Psoas muscle (tissue), 8 donors: ENCODE results near the gene DUS3L. TPM values are rescaled to one million over a fixed set of nuclear protein-coding genes. Genes with fewer than 3 reads are reported as not detected.

Experiments
- ATAC-seq, 4 donors: fragments of 200-7000 bp; cut with Tn5 transposase; one replicate each; pipeline ENCODE4 v1.9.1; 2020; ENCODE audit warnings: moderate library complexity in 3 of 4, mild to moderate bottlenecking in 2 of 4
- DNase-seq, 2 donors: peaks; one replicate each; pipeline ENCODE4 v3.0.0-alpha.2; 2020
- H3K27ac ChIP-seq: fragments of 200-600 bp; one replicate; pipeline ENCODE4 v1.8.0; 2022
- H3K27me3 ChIP-seq, 3 donors: fragments of 200-600 bp in 1 of 3; one replicate each; pipeline versions ENCODE4 v1.6.1 to v1.8.0; 2013 to 2022; ENCODE audit warnings: low read length in 2 of 3, mild to moderate bottlenecking in 2 of 3, moderate library complexity in 1 of 3; ENCODE audit not compliant: insufficient read depth in 3 of 3
- H3K36me3 ChIP-seq, 2 donors: fragments of 200-600 bp in 1 of 2; one replicate each; pipeline versions ENCODE4 v1.6.1 to v1.8.0; 2013 to 2022; ENCODE audit warnings: low read depth in 1 of 2, mild to moderate bottlenecking in 1 of 2, moderate library complexity in 1 of 2; ENCODE audit not compliant: insufficient read depth in 1 of 2
- H3K4me1 ChIP-seq: fragments of 200-600 bp; one replicate; pipeline ENCODE4 v1.8.0; 2022
- H3K4me3 ChIP-seq: fragments of 200-600 bp; one replicate; pipeline ENCODE4 v1.8.0; 2022; ENCODE audit warnings: mild to moderate bottlenecking
- H3K9me3 ChIP-seq: fragments of 200-600 bp; one replicate; pipeline ENCODE4 v1.8.0; 2022
- WGBS, 3 donors: extraction: QIAGEN DNeasy Blood & Tissue Kit; methylation state at CpG; one replicate each; pipeline versions ENCODE4 v1.1.6 to v1.1.7; 2013; 5-methylcytosine and 5-hydroxymethylcytosine counted together
- intact Hi-C, 2 donors: fragments of 100-400 bp; cut with DNase I; formaldehyde crosslinking; loops; one replicate each; pipeline versions ENCODE4 v1.11.0 to v1.14.2; 2022
- long read RNA-seq, 2 donors: library from polyadenylated mRNA; unstranded; transcript quantifications; one replicate each; pipeline ENCODE4 v2.0.0, GENCODE V29; 2021
- polyA plus RNA-seq, 3 donors: library from polyadenylated mRNA; stranded (reverse); fragments of 200-250 nt; gene quantifications; one replicate each; pipeline ENCODE4 v1.2.3, GENCODE V29; 2013
- total RNA-seq, 4 donors: library from RNA; stranded (reverse); fragmentation: NEBNext Ultra II Directional in 2 of 4; extraction: Animal tissue kit (Norgen Biotek cat#: 25700) in 2 of 4; gene quantifications; one replicate each; pipeline versions ENCODE4 v1.2.1 to v1.2.4, GENCODE V29; 2021 to 2023
- TF ChIP-seq, protein P1 (sequence below): fragments of 200-600 bp; IDR thresholded peaks from one replicate; pipeline ENCODE4 v1.8.0; 2022; ENCODE audit warnings: antibody characterized with exemption
- donor health status: healthy with polysubstance abuse.
- donor health status: DM: no; HTN: no; CAD: no; lungs with moderate emphysema.
- donor health status: Bipolar disorder and iron deficiency.
- donor health status: healthy.
- donor health status: DM: yes; HTN: yes; CAD: no.
- donor health status: DM: no; HTN: no; CAD: no.
- donor health status: DM: no; HTN: no; CAD: no.
- donor health status: DM: yes; HTN: yes; CAD: no.

Gene DUS3L, protein sequence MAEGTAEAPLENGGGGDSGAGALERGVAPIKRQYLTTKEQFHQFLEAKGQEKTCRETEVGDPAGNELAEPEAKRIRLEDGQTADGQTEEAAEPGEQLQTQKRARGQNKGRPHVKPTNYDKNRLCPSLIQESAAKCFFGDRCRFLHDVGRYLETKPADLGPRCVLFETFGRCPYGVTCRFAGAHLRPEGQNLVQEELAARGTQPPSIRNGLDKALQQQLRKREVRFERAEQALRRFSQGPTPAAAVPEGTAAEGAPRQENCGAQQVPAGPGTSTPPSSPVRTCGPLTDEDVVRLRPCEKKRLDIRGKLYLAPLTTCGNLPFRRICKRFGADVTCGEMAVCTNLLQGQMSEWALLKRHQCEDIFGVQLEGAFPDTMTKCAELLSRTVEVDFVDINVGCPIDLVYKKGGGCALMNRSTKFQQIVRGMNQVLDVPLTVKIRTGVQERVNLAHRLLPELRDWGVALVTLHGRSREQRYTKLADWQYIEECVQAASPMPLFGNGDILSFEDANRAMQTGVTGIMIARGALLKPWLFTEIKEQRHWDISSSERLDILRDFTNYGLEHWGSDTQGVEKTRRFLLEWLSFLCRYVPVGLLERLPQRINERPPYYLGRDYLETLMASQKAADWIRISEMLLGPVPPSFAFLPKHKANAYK
- total RNA-seq (10 to 100 TPM; 13.4 to 29.9 (median 20.6) TPM), polyA plus RNA-seq (10 to 100 TPM; 23.2 to 40.1 (median 26.8) TPM)
- long read RNA-seq, donor 1, transcript DUS3L-201 (13 exons, 2,113 nt), result major isoform, 13 of 29 reads
- long read RNA-seq, donor 1, partial matches to known transcripts, result 9 of 29 reads
- long read RNA-seq, donor 1, other reads (novel, unspliced or antisense), result 7 of 29 reads
- long read RNA-seq, donor 2, transcript DUS3L-201 (13 exons, 2,113 nt), result major isoform, 34 of 60 reads
- long read RNA-seq, donor 2, partial matches to known transcripts, result 21 of 60 reads
- long read RNA-seq, donor 2, other reads (novel, unspliced or antisense), result 5 of 60 reads

DNA sequence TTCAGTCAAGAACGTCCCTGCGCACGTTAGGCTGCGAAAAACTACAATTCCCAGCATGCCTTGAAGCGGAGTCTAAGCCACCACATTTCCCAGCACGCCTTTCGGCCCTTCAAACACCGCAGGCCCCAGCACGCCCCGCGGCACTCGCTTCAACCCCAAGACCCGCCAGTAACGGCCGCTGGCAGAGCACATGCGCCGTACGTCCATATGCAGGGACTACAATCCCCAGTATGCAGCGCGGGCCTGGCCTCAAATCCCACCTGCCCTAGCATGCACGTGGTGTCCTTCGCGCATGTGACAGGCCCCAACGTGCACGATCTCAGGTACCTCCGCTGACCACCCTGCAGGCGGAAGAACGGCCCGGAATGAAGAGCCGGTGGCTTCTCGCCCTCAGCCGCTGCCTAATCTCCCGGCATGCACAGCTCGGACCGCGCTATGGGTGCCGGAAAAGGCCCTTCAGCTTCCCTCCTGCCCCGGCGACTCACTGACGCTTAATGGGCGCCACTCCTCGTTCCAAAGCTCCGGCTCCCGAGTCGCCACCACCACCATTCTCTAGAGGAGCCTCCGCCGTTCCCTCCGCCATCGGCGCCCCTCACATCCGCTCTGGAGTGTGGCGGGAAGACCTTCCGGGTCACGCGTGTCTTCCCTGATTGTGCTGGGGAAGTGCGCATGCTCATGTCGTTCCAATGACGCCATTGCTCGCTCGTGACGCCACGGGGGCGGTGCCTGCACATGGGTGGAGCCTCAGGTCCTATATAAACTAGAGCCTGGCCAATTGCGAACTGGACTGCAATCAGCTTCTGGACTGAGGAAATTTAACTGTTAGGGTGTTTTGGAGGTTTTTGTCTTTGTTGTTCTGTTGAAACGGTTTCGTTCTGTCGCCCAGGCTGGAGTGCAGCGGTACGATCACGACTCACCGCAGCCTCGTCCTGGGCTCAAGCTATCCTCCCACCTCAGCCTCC, at the start of gene DUS3L:
DUS3L (minus strand) TSS at position 605 of the 962 bp plus-strand sequence; CDS start at position 583, 22 bp downstream.
- intact Hi-C loops, result loop anchor here in 1 of 2 donors (5.0 kb wide), 1 partner anchor 69 kb away; the partner anchor contains the start of genes CATSPERD and LONP1
- DNase-seq, result peak; percentile 96 to 99
- peaks cover 0 to 6% (median 0%) of the 10 kb centered on the region in 3 donors for H3K27me3 ChIP-seq
- ATAC-seq, result peak; percentile 97 to 98 (median 98)
- peaks cover 4 to 43% of the 10 kb centered on the region in 2 donors for H3K36me3 ChIP-seq
- WGBS, 3 donors, result 10 to 11% (median 11%) methylated on average over 72 of the region's 72 CpGs
- H3K9me3 ChIP-seq, result no peaks in the 10 kb centered on the region
- H3K4me3 ChIP-seq, result peak within 1 kb of the TSS; percentile 90
- peak within 1 kb of the TSS; percentile 100 for H3K27ac ChIP-seq
- TF ChIP-seq, protein P1, sequence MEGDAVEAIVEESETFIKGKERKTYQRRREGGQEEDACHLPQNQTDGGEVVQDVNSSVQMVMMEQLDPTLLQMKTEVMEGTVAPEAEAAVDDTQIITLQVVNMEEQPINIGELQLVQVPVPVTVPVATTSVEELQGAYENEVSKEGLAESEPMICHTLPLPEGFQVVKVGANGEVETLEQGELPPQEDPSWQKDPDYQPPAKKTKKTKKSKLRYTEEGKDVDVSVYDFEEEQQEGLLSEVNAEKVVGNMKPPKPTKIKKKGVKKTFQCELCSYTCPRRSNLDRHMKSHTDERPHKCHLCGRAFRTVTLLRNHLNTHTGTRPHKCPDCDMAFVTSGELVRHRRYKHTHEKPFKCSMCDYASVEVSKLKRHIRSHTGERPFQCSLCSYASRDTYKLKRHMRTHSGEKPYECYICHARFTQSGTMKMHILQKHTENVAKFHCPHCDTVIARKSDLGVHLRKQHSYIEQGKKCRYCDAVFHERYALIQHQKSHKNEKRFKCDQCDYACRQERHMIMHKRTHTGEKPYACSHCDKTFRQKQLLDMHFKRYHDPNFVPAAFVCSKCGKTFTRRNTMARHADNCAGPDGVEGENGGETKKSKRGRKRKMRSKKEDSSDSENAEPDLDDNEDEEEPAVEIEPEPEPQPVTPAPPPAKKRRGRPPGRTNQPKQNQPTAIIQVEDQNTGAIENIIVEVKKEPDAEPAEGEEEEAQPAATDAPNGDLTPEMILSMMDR, result no peak
- peaks cover 7% of the 10 kb centered on the region for H3K4me1 ChIP-seq

DNA sequence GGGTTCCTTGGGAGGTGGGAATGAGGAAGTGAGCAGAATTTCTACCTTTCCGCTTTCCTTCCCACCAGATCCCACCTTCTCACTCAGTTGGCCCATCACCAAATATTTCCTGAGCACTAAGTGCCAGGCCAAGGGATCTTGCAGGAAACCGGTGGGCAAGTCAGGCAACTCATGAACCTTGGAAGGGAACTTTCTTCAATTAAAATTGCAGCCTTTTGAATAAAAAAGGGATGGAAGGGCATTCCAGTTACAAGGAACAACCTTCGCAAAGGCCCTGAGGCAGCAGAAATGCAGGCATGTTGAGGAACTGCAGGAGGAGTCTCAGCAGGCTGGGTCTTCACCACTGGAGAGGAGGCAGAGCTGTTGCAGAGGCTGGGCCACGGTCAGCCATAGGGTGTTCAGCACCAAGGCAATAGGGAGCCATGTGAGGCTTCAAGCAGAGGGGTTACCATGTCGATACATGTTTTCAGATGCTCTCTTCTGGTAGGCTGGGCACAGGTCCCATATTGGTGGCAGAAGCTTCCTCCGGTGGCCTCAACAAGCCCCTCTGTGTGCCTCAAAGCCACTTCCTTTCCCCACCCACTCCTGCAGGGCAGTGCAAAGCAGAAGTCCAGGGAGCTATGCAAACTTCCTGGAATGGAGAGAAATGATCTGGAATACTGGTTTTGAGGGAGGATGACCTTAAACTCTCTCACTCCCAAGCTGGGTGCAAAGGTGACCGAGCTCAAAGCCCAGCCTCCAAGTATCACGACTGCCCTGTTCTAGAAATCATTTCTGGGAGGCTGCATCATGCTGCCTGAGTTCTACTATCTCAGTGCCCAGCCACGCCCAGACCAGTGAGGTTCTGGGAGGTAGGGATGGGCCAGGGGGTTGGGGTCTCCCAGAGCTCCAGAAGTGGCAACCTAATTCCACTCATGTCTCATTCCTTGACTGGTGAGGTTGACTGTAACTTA, 48.4 kb upstream of the DUS3L start, which contains the start of gene FUT6:
FUT6 (minus strand) TSS at position 638 of the 953 bp plus-strand sequence. CDS start 7,135 bp downstream, outside the sequence.
- TF ChIP-seq, protein P1, result no peak
- Histone ChIP-seq H3K36me3 (no peaks in the 10 kb centered on the region), H3K27ac (no peak within 1 kb of the TSS), H3K4me3 (no peak within 1 kb of the TSS), H3K9me3 (no peaks in the 10 kb centered on the region), H3K4me1 (no peaks in the 10 kb centered on the region), H3K27me3 (peaks cover 0 to 23% (median 0%) of the 10 kb centered on the region in 3 donors)
- intact Hi-C loops, result no loop called here
- no peak for DNase-seq
- ATAC-seq, result no peak
- 80 to 92% (median 83%) methylated on average over 9 of the region's 9 CpGs for WGBS, 3 donors

DNA sequence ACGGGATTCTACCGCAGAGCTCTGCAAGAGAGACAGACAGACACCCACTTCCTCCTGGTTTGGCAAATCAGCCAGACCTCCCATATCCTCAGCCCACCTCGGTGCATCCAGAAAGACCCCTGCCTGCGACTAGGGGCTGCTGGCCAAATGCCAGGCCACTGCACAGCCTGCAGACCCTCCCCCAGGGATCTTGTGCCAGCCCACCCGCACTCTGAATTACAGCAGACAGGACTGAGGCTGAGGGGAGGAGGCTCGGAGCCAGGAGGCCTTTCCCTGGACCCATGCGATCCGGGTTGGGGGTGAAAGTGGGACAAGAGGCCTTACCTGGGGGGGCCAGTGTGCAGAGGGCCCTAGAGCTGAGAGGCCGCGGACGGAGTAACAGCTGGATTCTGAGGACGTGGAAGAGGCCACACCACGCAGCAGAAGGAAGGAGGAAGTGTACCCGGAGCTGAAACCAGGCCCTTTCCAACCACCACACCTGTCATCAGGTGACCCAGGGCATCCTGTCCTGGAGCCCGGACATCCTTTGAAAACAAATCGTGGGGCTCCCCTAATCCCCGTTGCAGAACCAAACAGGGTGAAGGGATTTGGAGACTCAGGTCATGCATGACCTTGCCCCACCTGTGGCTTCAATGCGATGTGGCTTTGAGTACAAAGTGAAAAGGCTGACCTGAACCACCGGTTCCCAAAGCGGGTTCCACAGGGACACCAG, 47.5 kb upstream of the DUS3L start:
- Histone ChIP-seq H3K4me1 (no peaks in the 10 kb centered on the region), H3K9me3 (no peaks in the 10 kb centered on the region), H3K4me3 (no peak overlapping the region), H3K36me3 (no peaks in the 10 kb centered on the region), H3K27me3 (peaks cover 0 to 27% (median 0%) of the 10 kb centered on the region in 3 donors), H3K27ac (no peak overlapping the region)
- ATAC-seq, result no peak
- 55 to 59% (median 56%) methylated on average over 18 to 20 of the region's 20 CpGs for WGBS, 3 donors
- intact Hi-C loops, result no loop called here
- DNase-seq, result no peak
- TF ChIP-seq, protein P1, result no peak
